Activated T-helper 1 cell treated with anti-CD3 and anti-CD28 coated beads, Interleukin-2, amount 50 U/mL, for 16 hours (primary cell): Measurements from ENCODE around the gene CBL.
"Not testable (repeated sequence)": the region's sequence is repeated elsewhere in the genome, so short reads cannot be mapped to it uniquely, and the experiment has no call there.

ENCODE experiments used
- DNase-seq, 2 donors: peaks; one replicate each; pipeline ENCODE4 v3.0.0-alpha.2; 2020; ENCODE audit warnings: low read depth in 1 of 2, low spot score in 1 of 2

The CBL gene

DNA sequence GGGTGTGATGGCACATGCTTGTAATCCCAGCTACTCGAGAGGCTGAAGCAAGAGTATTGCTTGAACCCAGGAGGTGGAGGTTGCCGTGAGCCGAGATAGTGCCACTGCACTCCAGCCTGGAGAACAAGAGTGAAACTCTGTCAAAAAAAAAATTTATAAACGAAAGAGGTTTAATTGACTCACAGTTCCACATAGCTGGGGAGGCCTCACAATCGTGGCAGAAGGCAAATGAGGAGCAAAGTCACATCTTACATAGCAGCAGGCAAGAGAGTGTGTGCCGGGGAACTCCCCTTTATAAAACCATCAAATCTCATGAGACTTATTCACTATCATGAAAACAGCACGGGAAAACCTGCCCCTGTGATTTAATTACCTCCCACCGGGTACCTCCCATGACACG lies 21.7 kb upstream of the CBL start:
- DNase-seq, result not testable (repeated sequence)

DNA sequence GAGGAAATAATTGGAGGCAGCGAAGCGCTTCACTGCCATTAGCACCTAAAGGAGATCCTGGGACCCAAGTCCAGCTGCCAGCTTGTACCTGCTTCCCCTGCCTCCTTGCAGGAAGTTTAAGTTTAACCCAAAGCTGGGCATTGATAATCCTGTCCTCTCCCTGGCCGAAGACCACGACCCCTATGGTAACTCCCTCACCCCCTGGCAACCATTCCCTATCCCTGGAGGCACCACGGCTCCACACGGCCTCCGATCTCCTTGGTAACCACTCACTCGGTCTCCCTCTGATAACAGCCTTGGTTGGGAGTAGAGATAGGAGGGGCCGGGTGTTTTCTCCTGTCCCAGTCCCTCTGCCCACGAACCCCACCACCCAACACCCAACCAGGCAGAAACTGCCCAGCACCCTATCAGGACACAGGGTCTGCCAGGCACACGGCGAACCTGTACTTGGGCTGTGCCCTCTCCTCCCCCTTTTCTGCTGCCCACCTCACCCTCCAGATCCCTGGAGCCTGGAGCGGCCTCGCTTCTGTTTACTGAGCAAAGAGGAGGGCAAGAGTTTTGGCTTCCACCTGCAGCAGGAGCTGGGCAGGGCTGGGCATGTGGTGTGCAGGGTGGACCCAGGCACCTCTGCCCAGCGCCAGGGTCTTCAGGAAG lies 20.0 kb upstream of the CBL start:
- DNase-seq, result no peak

DNA sequence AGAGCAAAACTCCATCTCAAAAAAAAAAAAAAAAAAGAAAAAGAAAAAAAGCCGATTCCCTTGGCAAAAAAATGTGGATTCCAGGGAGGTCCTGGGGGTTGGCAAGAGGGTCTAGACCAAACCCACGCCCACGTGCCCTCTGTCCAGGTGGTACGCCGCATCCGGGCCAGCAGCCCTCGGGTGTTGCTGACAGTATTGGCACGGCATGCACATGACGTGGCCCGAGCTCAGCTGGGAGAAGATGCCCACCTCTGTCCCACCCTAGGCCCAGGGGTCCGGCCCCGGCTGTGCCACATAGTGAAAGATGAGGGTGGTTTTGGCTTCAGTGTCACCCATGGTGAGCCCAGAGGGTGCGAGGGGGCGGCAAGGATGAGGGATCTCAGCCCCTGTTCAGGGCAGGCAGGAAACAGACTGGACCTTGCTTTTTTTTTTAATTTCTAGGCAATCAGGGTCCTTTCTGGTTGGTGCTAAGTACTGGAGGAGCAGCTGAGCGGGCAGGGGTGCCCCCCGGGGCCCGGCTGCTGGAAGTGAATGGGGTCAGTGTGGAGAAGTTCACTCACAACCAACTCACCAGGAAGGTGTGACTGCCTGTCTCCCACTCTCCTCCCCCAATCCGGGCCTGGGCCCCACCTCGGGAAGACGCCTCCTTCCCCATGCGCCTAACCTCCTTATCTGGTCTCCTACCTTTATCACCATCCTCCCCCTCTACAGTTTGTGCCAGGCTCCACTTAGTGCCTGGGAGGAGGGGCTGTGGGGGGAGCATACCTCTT lies 18.8 kb upstream of the CBL start:
- no peak for DNase-seq

DNA sequence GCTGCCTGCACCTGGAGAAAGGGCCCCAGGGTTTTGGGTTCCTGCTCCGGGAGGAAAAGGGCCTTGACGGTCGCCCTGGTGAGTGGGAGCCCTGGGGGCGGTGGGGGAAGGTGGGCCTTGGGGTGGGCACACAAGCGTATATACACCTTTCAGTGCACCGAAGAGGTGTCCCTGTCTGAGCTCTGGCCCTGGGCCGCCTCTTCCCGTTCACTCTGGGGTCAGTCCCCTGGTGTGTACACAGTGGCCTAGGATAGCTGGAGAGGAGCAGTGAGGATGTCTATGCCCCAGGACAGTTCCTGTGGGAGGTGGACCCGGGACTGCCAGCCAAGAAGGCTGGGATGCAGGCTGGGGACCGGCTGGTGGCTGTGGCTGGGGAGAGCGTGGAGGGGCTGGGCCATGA lies 18.1 kb upstream of the CBL start:
- DNase-seq, result no peak

DNA sequence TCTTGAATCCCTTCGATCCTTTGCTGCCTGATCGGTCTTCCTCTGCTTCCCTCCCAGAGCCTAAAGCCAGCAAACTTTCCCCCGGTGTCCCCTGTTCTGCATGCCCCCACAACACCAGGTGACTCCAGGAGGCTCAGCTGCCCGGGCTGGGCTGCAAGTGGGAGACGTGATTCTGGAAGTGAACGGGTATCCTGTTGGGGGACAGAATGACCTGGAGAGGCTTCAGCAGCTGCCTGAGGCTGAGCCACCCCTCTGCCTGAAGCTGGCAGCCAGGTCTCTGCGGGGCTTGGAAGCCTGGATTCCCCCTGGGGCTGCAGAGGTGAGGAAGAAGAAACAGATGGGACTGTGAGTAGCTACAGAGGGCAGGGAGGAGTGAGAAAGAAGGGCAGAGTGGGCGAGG lies 17.3 kb upstream of the CBL start:
- no peak for DNase-seq

DNA sequence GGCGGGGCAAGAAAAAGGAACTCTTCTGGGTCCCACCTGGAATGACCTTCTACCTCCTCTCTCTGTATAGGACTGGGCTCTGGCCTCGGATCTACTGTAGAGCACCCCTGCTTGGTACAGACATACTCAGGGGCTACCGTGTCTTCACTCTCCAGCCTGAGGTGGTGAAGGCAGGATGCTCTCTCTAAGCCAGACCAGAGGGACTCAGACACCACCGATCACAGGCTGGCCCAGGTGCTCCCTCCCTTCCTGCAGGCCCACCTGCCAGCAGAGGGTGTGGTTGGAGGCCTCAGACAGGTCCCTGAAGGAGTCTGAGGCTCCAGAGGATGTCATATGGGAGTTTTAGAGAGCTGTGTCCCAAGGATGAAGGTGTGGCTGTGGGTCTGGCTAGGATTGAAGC lies 16.7 kb upstream of the CBL start:
- no peak for DNase-seq

DNA sequence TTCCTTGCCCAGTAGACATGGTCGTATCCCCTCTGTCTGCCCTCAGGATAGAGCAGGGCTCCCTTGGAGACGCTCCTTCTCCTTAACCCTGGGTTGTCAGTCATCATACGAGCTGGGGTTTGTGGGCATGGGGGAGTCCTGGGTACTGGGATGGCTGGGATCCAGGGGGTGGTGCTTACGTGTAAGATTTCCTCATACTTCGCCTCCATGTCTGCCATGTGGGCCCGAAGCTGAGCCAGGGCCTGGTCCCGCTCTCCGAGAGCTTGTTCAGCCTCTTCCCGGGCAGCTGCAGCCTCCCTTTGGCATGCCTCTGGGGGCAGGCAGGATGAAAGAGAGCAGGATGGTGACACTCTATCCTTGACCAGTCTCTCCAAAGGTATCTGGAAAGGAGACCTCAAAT lies 15.6 kb upstream of the CBL start:
- DNase-seq, result no peak

DNA sequence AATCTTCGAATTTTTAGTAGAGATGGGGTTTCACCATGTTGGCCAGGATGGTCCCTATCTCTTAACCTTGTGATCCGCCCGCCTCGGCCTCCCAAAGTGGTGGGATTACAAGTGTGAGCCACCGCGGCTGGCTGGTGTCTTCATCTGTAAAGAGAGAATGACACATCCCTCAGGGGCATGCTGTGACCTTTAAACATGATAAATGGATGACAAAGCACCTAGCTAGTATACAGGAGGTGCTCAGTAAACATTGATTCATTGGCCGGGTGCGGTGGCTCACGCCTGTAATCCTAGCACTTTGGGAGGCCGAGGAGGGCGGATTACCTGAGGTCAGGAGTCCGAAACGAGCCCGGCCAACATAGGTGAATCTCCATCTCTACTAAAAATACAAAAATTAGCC lies 14.9 kb upstream of the CBL start:
- DNase-seq, result not testable (repeated sequence)

DNA sequence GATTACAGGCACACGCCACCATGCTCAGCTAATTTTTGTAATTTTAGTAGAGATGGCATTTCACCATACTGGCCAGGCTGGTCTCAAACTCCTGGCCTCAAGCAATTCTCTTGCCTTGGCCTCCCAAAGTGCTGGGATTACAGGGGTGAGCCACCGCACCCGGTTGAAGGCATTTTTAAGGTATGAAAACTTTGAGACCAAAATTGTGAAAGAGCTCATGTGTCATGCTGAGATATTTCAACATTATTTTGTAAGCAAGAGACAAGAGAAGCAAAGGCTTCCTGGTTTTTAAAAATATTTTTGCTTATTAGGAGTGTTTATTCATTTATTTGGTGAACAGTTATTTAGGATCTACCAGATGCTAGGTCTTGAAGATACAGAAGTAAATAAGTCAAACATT lies 14.0 kb upstream of the CBL start:
- DNase-seq, result no peak

DNA sequence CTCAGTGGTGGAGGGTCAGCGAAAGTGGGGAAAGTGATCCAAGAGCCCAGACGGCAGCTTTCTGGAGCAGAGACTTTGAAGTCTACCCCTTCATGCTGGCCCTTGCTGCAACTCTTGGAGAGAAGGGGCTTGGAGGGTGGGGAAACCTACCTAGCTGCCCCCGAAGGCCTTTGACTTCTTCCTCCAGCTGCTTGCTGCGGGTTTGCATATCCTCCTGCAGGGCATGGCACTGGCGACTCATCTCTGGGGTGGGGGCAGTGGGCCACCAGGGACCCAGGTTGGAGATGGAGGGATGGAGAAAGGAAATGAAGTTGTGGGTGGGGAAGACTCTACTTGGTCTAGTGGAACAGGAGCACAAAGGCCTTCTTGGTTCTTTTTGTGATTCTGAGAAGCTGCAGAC lies 13.1 kb upstream of the CBL start:
- DNase-seq, result no peak

DNA sequence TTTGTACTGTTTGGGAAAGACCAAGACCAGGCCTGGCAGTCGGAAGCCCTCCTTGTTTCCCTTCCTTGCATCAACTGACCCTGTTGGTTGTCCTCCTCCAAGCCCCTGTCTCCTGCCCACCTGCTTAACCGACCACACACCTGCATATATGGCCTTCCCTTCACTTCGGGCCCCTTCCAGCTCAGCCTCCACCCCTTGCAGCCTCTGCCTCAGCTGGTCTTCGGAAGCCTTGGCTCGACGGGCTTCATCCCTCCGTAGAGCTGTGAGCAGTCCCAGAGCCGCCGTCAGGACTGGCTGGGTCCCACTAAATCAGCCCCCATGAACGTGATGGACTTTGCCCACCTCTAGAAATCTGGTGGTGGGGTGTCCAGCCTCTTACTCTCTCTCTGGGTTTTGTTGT lies 12.5 kb upstream of the CBL start:
- DNase-seq, result no peak

DNA sequence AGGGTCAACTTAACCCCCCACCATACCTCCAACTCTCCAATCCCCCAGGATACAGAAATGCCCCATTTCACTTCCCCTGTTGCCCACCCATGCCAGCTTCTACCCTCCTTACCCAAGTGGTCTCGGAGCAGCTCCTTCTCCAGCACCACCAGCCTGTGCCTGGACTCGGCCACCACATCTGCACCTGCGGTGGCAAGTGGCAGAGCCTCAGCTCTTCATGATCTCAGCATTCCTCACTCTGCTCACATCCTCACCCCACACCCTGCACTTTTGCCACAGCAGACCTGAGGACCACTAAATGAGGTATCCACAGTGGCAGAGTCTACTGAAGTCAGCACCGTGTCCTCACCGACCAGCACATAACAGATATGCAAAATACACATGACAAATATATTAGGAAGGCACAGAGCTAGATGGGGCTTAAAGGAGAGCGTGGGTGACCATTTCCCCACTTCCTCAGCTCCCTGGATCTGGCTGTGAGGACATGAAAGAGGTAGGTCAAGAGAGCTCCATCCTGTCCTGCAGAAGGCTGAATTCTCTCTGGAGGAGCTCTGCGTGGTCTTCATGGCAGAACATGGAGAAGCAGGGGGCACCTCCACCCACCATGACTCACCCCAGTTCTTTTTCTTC lies 11.2 kb upstream of the CBL start:
- DNase-seq, result no peak

DNA sequence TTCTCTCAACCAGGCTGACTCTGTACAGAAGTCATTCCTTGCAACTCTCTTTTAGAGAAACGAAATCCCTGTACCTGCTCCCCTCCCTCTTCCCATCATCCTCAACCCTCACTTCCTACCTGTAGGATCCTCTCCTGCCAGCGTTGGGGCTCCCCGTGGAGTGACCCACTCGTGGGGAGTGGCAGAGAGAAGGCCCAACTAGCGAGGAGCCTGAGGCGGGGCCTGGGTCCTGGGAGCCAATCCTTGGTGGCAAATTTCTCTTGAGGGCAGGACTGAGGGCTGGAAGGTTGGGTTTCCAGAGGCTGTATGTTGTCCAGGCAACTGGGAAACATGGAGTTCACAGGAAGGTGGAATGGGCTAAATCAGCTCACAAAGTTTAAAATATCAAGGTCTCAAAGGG lies 10.5 kb upstream of the CBL start:
- DNase-seq, result no peak

DNA sequence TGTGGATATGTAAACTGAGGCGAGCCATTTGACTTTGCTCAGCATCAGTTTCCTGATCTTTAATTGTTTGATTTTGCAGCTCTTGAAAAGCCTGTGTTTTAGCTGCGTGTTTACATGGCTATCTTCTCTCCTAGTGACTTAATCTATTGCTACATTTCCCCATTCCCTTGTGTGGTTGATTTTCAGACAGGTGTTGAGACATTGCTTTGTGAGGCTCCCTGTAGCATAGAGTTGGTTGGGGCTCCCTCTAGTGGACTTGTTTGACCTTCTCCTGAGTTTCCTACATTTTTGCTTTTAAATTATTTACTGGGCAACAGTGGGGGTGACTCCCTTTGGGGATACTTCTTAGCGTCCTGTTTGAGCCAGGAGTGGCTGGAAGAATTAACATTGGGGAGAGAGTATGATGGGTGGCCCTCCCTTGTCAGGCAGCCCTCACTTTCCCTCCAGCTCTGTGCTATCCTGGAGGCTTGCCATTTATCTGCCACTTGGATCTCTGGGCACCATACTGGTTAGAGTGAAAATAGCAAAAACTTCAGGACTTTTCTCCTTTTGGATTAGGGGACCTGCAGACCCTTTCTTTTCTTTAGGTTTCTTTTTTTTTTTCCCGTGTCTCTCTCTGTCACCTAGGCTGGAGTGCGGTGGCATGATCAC lies 9.2 kb upstream of the CBL start:
- DNase-seq, result peak; percentile 16 to 37

DNA sequence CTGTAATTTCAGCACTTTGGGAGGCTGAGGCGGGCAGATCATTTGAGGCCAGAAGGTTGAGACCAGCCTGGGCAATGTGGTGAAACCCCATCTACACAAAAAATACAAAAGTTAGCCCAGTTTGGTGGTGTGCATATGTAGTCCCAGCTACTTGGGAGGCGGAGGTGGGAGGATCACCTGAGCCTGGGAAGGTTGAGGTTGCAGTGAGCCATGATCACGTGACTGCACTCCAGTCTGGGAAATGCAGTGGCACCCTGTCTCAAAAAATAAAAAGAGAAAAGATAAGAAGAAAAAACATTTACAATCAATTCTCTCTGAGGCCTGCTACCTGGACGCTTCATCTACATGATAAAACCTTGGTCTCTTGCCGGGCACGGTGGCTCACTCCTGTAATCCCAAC lies 7.2 kb upstream of the CBL start:
- DNase-seq, result no peak

DNA sequence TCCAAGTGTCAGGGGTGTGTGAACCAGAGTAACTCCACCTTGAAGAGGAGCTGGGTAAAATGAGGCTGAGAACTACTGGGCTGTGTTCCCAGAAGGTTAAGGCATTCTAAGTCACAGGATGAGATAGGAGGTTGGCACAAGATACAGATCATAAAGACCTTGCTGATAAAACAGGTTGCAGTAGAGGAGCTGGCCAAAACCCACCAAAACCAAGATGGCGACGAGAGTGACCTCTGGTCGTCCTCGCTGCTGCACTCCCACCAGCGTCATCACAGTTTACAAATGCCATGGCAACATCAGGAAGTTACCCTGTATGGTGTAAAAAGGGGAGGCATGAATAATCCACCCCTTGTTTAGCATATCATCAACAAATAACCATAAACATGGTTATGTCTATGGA lies 4.9 kb upstream of the CBL start:
- DNase-seq, result not testable (repeated sequence)

DNA sequence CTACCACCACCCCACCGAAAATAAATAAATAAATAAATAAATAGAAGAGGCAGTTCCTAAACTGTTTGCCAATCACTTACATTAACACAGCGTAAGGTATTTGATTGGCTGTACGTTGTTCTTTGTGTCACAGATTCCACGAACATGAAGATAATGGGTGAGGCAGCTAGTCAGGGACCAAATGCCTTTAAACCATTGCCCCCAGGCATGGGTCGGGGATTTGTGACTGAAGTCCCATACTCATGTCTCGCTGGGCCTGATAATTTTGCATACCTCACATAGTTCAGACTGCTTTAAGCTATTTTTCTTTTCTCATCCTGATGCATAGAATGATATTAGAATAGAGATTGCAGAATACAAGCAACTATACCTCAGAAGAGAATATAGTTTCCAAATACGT lies 3.6 kb upstream of the CBL start:
- DNase-seq, result no peak

DNA sequence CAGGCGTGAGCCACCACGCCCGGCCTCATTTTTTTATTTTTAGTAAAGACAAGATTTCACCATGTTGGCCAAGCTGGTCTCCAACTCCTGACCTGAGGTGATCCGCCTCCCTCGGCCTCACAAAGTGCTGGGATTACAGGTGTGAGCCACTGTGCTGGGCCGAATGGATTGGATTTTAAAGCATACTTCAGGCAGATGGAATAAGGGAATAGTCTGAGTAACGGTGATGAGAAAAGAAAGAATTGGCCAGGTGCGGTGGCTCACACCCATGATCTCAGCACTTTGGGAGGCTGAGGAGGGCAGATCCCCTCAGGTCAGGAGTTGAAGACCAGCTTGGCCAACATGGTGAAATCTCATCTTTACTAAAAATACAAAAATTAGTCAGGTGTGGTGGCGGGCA lies 2.1 kb upstream of the CBL start:
- no peak for DNase-seq

DNA sequence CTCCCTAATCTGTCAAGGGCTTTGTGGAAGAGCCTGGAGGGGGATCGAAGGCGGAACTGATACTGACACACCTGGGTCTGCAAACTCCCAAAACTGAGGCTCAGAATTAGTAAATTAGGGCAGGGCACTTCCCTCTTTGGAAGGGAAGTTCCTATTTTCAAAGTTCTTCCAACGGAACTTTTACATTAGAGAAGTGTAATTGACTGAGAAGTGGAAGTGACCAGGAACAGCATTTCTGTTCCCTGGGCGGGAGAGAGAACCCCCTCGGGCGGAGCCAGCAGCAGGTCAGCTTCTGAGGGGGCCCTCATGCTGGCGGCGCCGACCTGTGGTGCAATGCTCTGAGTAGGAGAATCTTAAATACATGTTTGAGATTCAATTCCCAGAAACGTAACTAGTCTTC lies 1.1 kb upstream of the CBL start:
- no peak for DNase-seq

DNA sequence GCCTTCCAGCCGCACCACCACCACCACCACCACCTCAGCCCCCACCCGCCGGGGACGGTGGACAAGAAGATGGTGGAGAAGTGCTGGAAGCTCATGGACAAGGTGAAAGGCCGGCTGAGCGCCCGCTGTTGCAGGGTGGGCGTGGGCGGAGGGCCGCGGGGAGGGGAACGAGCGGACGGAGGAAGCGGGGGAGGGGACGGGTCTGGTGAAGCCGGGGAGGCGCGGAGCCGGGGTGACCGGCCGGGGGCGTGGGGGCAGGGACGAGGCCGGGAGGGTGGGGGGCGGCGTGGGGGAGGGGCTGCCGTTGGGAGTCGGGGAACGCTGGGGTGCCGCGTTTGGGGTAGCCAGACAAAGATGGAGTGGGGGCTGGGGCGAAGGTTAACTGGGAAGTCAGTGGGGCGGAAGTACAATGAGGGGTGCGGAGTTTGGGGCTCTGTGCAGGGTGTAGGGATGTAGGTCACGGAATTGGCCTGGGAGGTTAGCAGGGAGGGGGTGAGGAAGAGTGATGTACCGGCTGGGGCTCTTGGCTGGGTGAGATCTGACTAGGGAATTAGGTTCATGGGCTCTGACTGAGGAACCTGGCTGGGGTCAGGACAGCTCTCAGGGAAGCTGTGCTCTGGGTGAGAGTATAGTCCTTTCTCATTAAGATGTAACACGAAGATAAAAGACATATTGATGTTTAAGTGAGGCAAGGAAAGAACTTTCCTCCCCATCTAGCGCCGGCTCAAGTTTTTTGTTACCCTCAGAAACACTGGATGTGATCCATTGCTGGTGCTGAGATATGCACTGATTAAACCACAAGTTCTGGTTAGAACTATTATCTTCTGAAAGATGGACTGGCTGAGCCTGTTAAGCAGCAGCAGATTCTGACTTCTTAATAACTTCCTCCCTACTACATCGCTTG lies 624 bp downstream of the CBL start:
- peak; percentile 11 to 34 for DNase-seq

DNA sequence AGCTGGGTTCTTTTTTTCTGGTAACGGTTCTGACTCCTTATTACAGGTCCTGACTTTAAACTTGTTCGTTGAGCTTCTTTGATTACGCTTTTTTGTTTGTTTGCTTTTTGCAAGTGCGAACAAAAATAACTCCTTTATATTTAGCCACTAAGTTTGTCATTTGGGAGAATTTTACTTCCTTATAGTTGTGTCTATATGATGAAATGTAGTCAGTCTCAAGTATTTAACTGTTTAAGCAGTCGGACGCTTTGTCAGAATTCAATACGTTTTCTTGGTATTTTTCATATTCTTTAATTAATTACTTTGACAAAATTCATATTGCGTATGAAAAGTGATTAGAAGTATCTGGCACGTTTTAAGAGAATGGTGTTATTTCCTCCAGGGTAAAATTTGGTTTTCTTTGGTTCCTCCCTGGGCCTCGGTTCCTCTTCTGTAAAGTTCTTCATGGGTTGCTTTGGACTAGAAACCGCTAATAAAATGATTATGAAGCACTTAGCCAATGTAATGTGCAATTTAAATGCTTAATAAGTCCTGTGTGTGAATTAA lies 1.3 kb downstream of the CBL start:
- no peak for DNase-seq
